HEK293 (cell line): Measurements from ENCODE around the gene APOBEC3H.
A peak's percentile ranks its signal among the peaks of the same experiment; 100 is the strongest.
"Not testable (repeated sequence)": the region's sequence is repeated elsewhere in the genome, so short reads cannot be mapped to it uniquely, and the experiment has no call there.

Source experiments
- CTCF ChIA-PET: fragments of 350-600 bp; formaldehyde crosslinking; extraction: SDS; loops from one replicate; lab custom pipeline; 2021; ENCODE audit warnings: antibody characterized with exemption; lab: Yijun Ruan, JAX
- POLR2A ChIA-PET: fragments of 300-600 bp; formaldehyde crosslinking; extraction: SDS; loops from one replicate; lab custom pipeline; 2020; ENCODE audit warnings: antibody characterized with exemption, inconsistent platforms; lab: Yijun Ruan, JAX
- H3K27ac ChIP-seq: fragments of 200-500 bp; sonication (Bioruptor generic); 2 replicates; pipeline ENCODE4 v1.5.1; 2014; ENCODE audit warnings: low read depth, low read length, control low read depth, inconsistent platforms; ENCODE audit errors: extremely low read depth
- H3K36me3 ChIP-seq, 2 experiments: fragments of 200-500 bp in 1 of 2; sonication (Bioruptor generic) in 1 of 2; 1 replicate in 1 of 2; 2 replicates in 1 of 2; pipeline ENCODE4 v1.5.1; 2014 to 2017; ENCODE audit warnings: inconsistent platforms in 2 of 2, low read length in 2 of 2; ENCODE audit not compliant: control insufficient read depth in 2 of 2, insufficient read depth in 1 of 2
- H3K4me1 ChIP-seq: fragments of 200-500 bp; sonication (Bioruptor generic); 2 replicates; pipeline ENCODE4 v1.5.1; 2014; ENCODE audit warnings: mild to moderate bottlenecking, low read length, inconsistent platforms; ENCODE audit not compliant: control insufficient read depth, insufficient read depth
- H3K4me3 ChIP-seq: 2 replicates; pipeline ENCODE4 v1.5.1; 2011; ENCODE audit warnings: low read depth, mild to moderate bottlenecking, control low read depth, low read length, moderate library complexity
- H3K9me3 ChIP-seq: fragments of 200-500 bp; sonication (Bioruptor generic); 2 replicates; pipeline ENCODE4 v1.5.1; 2014; ENCODE audit warnings: low read depth, low read length, inconsistent platforms; ENCODE audit not compliant: control insufficient read depth, insufficient read depth
- PRDM10 ChIP-seq: fragments of 450-650 bp; formaldehyde crosslinking; IDR thresholded peaks from 2 replicates; pipeline ENCODE4 v1.5.1; 2016; ENCODE audit warnings: missing biosample characterization, missing genetic modification characterization
- SP3 ChIP-seq: fragments of 450-650 bp; formaldehyde crosslinking; IDR thresholded peaks from 2 replicates; pipeline ENCODE4 v1.5.1; 2016; ENCODE audit warnings: missing biosample characterization, missing genetic modification characterization
- TRIM28 ChIP-seq: IDR thresholded peaks from 2 replicates; pipeline ENCODE4 v1.6.1; 2011; ENCODE audit warnings: low read length, control low read depth, borderline replicate concordance

Gene APOBEC3H

GRCh38 chr22:39049486-39049885 lies 47.6 kb upstream of the APOBEC3H start:
- H3K4me1 ChIP-seq: not testable (repeated sequence)
- CTCF ChIA-PET: interaction anchor here (0.6 to 0.7 kb wide), 4 partner anchors 14 to 695 kb away, joined by 3 to 5 read pairs (median 4); no protein-coding TSS in a partner anchor

GRCh38 chr22:39051844-39052495 lies 45.1 kb upstream of the APOBEC3H start:
- POLR2A ChIA-PET, H3K4me1 ChIP-seq, H3K9me3 ChIP-seq, H3K36me3 ChIP-seq, CTCF ChIA-PET, H3K27ac ChIP-seq, H3K4me3 ChIP-seq: not testable (repeated sequence)

More at GRCh38 chr22:39049486-39049885, 47.6 kb upstream of the APOBEC3H start:
- peaks cover 0 to 12% of the 10 kb centered on the region in 2 experiments; a peak in 2 of 3 replicates for H3K36me3 ChIP-seq
- peak; percentile 75 for TF ChIP-seq PRDM10 (tag by site-specific recombination)
- H3K27ac ChIP-seq, H3K4me3 ChIP-seq, H3K9me3 ChIP-seq, POLR2A ChIA-PET: not testable (repeated sequence)

GRCh38 chr22:39055658-39056057 lies 41.4 kb upstream of the APOBEC3H start:
- POLR2A ChIA-PET: no interaction called here
- no peak overlapping the region for H3K27ac ChIP-seq
- CTCF ChIA-PET: interaction anchor here (0.9 kb wide), 1 partner anchor 12 kb away, joined by 4 read pairs; no protein-coding TSS in a partner anchor
- TF ChIP-seq SP3 (tag by site-specific recombination) (no peak), TRIM28 (peak; percentile 72; the same call in 1 of the 2 replicates)
- H3K9me3 ChIP-seq: no peaks in the 10 kb centered on the region
- H3K4me1 ChIP-seq: no peaks in the 10 kb centered on the region
- H3K36me3 ChIP-seq: no peaks in the 10 kb centered on the region; a peak in 1 of 3 replicates
- H3K4me3 ChIP-seq: no peak overlapping the region

GRCh38 chr22:39061290-39061689 lies 35.8 kb upstream of the APOBEC3H start:
- CTCF ChIA-PET: interaction anchor here (0.6 kb wide), 1 partner anchor 86 kb away, joined by 3 read pairs; no protein-coding TSS in a partner anchor
- H3K27ac ChIP-seq, POLR2A ChIA-PET, H3K9me3 ChIP-seq, H3K4me1 ChIP-seq, H3K36me3 ChIP-seq, H3K4me3 ChIP-seq: not testable (repeated sequence)

- H3K4me1 ChIP-seq, H3K4me3 ChIP-seq, H3K36me3 ChIP-seq, CTCF ChIA-PET, H3K9me3 ChIP-seq, POLR2A ChIA-PET, H3K27ac ChIP-seq: not testable (repeated sequence)
Observed at GRCh38 chr22:39061951-39062350, 35.1 kb upstream of the APOBEC3H start.

- H3K9me3 ChIP-seq, H3K36me3 ChIP-seq, H3K4me3 ChIP-seq, H3K27ac ChIP-seq, H3K4me1 ChIP-seq, POLR2A ChIA-PET: not testable (repeated sequence)
- CTCF ChIA-PET: interaction anchor here (0.6 kb wide), 2 partner anchors 15 to 16 kb away, joined by 4 to 5 read pairs; no protein-coding TSS in a partner anchor
Observed at GRCh38 chr22:39063904-39064303, 33.1 kb upstream of the APOBEC3H start.

GRCh38 chr22:39066442-39067276 lies 30.4 kb upstream of the APOBEC3H start:
- CTCF ChIA-PET: interaction anchor here (0.9 kb wide), 1 partner anchor 66 kb away, joined by 3 read pairs; no protein-coding TSS in a partner anchor
- H3K27ac ChIP-seq, H3K4me3 ChIP-seq, POLR2A ChIA-PET, H3K9me3 ChIP-seq, H3K36me3 ChIP-seq, H3K4me1 ChIP-seq: not testable (repeated sequence)
